Vagina (tissue), 2 donors: ENCODE results near the gene FHIT. TPM values are rescaled to one million over a fixed set of nuclear protein-coding genes. Genes with fewer than 3 reads are reported as not detected.

Source experiments
- DNase-seq, 2 donors: peaks; one replicate each; pipeline ENCODE4 v3.0.0-alpha.2; 2017; ENCODE audit errors: extremely low spot score in 2 of 2
- H3K27ac ChIP-seq: fragments of 200-600 bp; sonication (generic); one replicate; pipeline ENCODE4 v1.5.1; 2019
- H3K27me3 ChIP-seq: fragments of 200-600 bp; sonication (generic); one replicate; pipeline ENCODE4 v1.5.1; 2019
- H3K36me3 ChIP-seq, 2 donors: fragments of 200-600 bp; sonication (generic); one replicate each; pipeline ENCODE4 v1.5.1; 2017 to 2019
- H3K4me1 ChIP-seq: fragments of 200-600 bp; sonication (generic); one replicate; pipeline ENCODE4 v1.5.1; 2019
- H3K4me3 ChIP-seq, 2 donors: fragments of 200-600 bp; sonication (generic); 1 replicate in 1 of 2; 2 replicates in 1 of 2; pipeline ENCODE4 v1.5.1; 2016 to 2019
- H3K9me3 ChIP-seq: fragments of 200-600 bp; sonication (generic); one replicate; pipeline ENCODE4 v1.5.1; 2019
- POLR2A ChIP-seq, 2 donors: fragments of 450-650 bp; IDR thresholded peaks; one replicate each; pipeline ENCODE4 v1.6.1; 2017; ENCODE audit warnings: antibody characterized with exemption in 2 of 2, mild to moderate bottlenecking in 2 of 2, moderate library complexity in 2 of 2
- POLR2AphosphoS5 ChIP-seq, 2 donors: sonication (generic); formaldehyde crosslinking; IDR thresholded peaks; one replicate each; pipeline ENCODE4 v1.9.0; 2017; ENCODE audit warnings: antibody characterized with exemption in 2 of 2, mild to moderate bottlenecking in 2 of 2, low read depth in 1 of 2; ENCODE audit not compliant: insufficient read depth in 1 of 2
- intact Hi-C: fragments of 100-400 bp; cut with DNase I; formaldehyde crosslinking; loops from one replicate; pipeline ENCODE4 v1.15.1; 2023
- total RNA-seq: library from RNA; depleted of rRNA; stranded (reverse); fragments of >200 nt; gene quantifications from one replicate; pipeline ENCODE4 v1.2.3, GENCODE V29; 2016
- TF ChIP-seq, protein P1 (sequence below), 3 experiments: fragments of 450-650 bp in 2 of 3; fragments of 200-600 bp in 1 of 3; sonication (generic) in 1 of 3; IDR thresholded peaks; one replicate each; pipeline ENCODE4 v1.5.1; 2017 to 2019; ENCODE audit warnings: antibody characterized with exemption in 3 of 3, mild to moderate bottlenecking in 2 of 3, moderate library complexity in 2 of 3

The FHIT gene
- total RNA-seq, 1 donor from 2014 or later = 7.9 TPM

DNA sequence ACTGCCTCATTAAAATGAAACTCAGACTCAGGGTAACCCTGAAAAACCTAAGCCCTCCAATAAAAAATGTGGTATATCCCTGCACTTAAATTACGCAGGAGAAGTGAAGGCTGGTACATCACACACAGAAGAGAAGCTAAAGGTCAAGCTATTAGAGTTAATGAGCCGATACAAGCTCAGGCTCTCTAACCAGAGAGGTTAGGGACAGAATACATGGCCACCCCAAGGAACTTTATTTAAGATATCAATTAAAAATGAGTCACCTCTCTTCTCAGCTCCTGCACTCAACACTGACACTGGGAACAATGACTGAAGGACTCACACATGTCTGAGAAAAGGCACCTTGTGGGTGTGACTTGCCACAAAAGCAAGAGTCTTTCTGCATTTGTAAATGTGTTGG lies 1400.8 kb downstream of the FHIT start:
- intact Hi-C loops = no loop called here
- no peaks in the 10 kb centered on the region for H3K36me3 ChIP-seq
- H3K4me3 ChIP-seq = no peak overlapping the region
- H3K4me1 ChIP-seq = no peaks in the 10 kb centered on the region
- H3K27ac ChIP-seq = no peak overlapping the region
- H3K27me3 ChIP-seq = no peaks in the 10 kb centered on the region
- no peaks in the 10 kb centered on the region for H3K9me3 ChIP-seq
- no peak for DNase-seq
- TF ChIP-seq, protein P1, sequence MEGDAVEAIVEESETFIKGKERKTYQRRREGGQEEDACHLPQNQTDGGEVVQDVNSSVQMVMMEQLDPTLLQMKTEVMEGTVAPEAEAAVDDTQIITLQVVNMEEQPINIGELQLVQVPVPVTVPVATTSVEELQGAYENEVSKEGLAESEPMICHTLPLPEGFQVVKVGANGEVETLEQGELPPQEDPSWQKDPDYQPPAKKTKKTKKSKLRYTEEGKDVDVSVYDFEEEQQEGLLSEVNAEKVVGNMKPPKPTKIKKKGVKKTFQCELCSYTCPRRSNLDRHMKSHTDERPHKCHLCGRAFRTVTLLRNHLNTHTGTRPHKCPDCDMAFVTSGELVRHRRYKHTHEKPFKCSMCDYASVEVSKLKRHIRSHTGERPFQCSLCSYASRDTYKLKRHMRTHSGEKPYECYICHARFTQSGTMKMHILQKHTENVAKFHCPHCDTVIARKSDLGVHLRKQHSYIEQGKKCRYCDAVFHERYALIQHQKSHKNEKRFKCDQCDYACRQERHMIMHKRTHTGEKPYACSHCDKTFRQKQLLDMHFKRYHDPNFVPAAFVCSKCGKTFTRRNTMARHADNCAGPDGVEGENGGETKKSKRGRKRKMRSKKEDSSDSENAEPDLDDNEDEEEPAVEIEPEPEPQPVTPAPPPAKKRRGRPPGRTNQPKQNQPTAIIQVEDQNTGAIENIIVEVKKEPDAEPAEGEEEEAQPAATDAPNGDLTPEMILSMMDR (IDR thresholded peaks at IDR 0.05) = no peak
- TF ChIP-seq POLR2A (IDR thresholded peaks at IDR 0.05) (no peak), POLR2AphosphoS5 (IDR thresholded peaks at IDR 0.05; ENCODE audit: insufficient read depth in 1 of 2, low read depth in 1 of 2) (no peak)

DNA sequence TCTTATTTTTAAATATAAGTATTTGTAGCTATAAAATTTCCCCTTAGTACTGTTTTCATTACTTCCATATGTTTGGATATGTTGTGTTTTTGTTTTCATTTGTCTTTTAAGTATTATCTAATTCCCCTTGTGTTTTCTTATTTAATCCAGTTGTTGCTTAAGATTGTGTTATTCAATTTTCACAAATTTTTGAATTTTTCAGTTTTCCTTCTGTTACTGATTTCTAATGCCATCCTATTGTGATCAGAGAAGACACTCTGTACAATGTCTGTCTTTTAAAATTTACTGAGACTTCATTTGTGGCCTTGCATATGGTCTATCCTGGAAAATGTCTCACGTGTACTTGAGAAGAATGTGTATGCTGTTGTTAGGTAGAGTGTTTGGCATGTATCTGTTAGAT lies 1405.9 kb downstream of the FHIT start:
- no peak for DNase-seq
- Histone ChIP-seq H3K27ac (no peak overlapping the region), H3K36me3 (no peaks in the 10 kb centered on the region), H3K4me3 (no peak overlapping the region), H3K27me3 (no peaks in the 10 kb centered on the region), H3K9me3 (no peaks in the 10 kb centered on the region), H3K4me1 (no peaks in the 10 kb centered on the region)
- intact Hi-C loops = no loop called here
- TF ChIP-seq, protein P1 (IDR thresholded peaks at IDR 0.05) = no peak
- TF ChIP-seq POLR2A (IDR thresholded peaks at IDR 0.05) = no peak
- no peak for TF ChIP-seq POLR2AphosphoS5 (IDR thresholded peaks at IDR 0.05; ENCODE audit: insufficient read depth in 1 of 2, low read depth in 1 of 2)

DNA sequence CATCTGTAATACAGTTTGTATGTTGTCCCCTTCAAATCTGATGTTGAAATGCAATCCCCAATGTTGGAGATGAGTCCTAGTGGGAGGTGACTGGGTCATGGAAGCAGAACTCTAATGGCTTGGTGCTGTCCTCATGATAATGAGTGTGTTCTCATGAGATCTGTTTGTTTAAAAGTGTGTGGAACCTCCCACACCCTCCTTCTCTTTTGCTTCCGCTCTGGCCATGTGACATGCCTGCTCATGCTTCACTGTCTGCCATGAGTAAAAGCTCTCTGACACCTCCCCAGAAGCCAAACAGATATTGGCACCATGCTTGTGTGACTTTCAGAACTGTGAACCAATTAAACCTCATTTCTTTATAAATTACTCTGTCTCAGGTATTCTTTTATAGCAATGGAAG lies 1407.4 kb downstream of the FHIT start:
- H3K4me1 ChIP-seq = no peaks in the 10 kb centered on the region
- TF ChIP-seq, protein P1 (IDR thresholded peaks at IDR 0.05) = no peak
- TF ChIP-seq POLR2AphosphoS5 (IDR thresholded peaks at IDR 0.05; ENCODE audit: insufficient read depth in 1 of 2, low read depth in 1 of 2) (no peak), POLR2A (IDR thresholded peaks at IDR 0.05) (no peak)
- DNase-seq = no peak
- intact Hi-C loops = loop anchor here (5.0 kb wide), 1 partner anchor 1983 kb away; no protein-coding TSS in a partner anchor
- H3K27me3 ChIP-seq = no peaks in the 10 kb centered on the region
- H3K9me3 ChIP-seq = no peaks in the 10 kb centered on the region
- no peak overlapping the region for H3K27ac ChIP-seq
- no peak overlapping the region for H3K4me3 ChIP-seq
- no peaks in the 10 kb centered on the region for H3K36me3 ChIP-seq

DNA sequence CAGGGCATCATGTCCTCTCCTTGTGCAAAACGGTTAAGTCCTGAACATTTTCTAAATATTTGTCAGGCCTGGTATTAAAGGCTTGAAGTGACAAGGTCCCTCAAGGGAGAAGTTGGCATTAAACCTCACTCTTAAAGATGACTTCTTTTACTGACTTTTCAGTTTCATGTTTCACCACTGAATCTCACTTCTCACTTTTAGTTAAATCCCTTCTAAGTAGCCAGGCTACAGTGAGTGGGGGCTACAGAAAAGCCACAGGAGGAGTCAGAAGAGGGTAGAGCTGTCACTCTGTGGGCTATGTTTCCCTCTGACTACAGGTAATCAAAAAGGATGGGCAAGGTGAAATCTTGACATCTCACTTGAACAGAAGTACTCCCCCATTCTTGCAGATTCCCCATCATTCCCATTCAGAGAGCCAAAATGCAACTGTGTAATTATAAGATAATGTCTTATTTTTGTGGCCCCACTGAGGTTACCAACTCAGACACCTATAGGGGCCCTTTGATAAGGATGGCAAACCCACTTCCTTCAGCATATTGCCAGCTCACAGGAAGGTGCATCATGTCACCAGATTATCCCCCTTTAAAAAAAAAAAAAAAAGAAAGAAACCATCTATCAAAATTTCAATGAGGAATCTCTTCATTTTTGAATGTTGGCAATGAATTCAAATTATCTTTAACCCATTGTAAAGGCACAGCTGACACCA lies 1411.3 kb downstream of the FHIT start:
- TF ChIP-seq POLR2AphosphoS5 (IDR thresholded peaks at IDR 0.05; ENCODE audit: insufficient read depth in 1 of 2, low read depth in 1 of 2) (no peak), POLR2A (IDR thresholded peaks at IDR 0.05) (no peak)
- TF ChIP-seq, protein P1 (IDR thresholded peaks at IDR 0.05) = no peak
- intact Hi-C loops = loop anchor here (5.0 kb wide), 1 partner anchor 1987 kb away; no protein-coding TSS in a partner anchor
- no peaks in the 10 kb centered on the region for H3K4me1 ChIP-seq
- no peak for DNase-seq
- H3K27ac ChIP-seq = no peak overlapping the region
- H3K36me3 ChIP-seq = no peaks in the 10 kb centered on the region
- no peaks in the 10 kb centered on the region for H3K9me3 ChIP-seq
- no peak overlapping the region for H3K4me3 ChIP-seq
- H3K27me3 ChIP-seq = no peaks in the 10 kb centered on the region

DNA sequence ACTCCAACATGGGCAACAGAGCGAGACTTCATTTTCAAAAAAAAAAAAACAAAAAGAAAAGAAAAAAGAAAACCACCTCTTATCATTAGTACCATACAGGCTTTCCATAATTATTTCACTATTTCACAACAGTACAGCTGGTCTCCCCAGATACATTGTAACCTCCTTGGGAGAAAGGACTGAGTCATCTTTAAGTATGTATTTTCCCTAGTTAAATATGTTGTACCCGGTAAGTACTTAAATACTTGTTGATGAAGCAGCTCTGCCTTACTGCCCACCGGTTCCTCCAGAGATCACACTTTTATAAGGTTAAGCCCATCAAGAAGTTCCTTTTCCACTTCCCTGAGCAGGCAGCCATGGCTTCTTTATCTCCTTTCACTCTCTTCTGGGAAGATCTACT lies 1412.0 kb downstream of the FHIT start:
- H3K4me1 ChIP-seq = no peaks in the 10 kb centered on the region
- intact Hi-C loops = no loop called here
- DNase-seq = no peak
- no peaks in the 10 kb centered on the region for H3K27me3 ChIP-seq
- no peak for TF ChIP-seq POLR2A (IDR thresholded peaks at IDR 0.05)
- TF ChIP-seq, protein P1 (IDR thresholded peaks at IDR 0.05) = no peak
- TF ChIP-seq POLR2AphosphoS5 (IDR thresholded peaks at IDR 0.05; ENCODE audit: insufficient read depth in 1 of 2, low read depth in 1 of 2) = no peak
- no peak overlapping the region for H3K27ac ChIP-seq
- H3K4me3 ChIP-seq = no peak overlapping the region
- no peaks in the 10 kb centered on the region for H3K9me3 ChIP-seq
- H3K36me3 ChIP-seq = no peaks in the 10 kb centered on the region
